Pancreas (tissue), 10 donors: ENCODE data around the gene CHD2. TPM values are rescaled to one million over a fixed set of nuclear protein-coding genes. Genes with fewer than 3 reads are reported as not detected.

Experiments
- ATAC-seq, 4 donors: fragments of 200-7000 bp; cut with Tn5 transposase; one replicate each; pipeline versions ENCODE4 v1.8.0 to v1.9.1; 2020; ENCODE audit warnings: mild to moderate bottlenecking in 4 of 4, moderate library complexity in 4 of 4
- DNase-seq, 6 donors: peaks; one replicate each; pipeline ENCODE4 v3.0.0-alpha.2; 2020
- FAIRE-seq: peaks from 2 replicates; lab custom pipeline; 2012; peaks lifted over from hg19 to GRCh38; lab: Jason Lieb, UNC
- H3K27ac ChIP-seq, 4 donors: fragments of 200-600 bp; sonication (generic); 1 replicate in 3 of 4; 2 replicates in 1 of 4; pipeline versions ENCODE4 v1.5.0 to v1.8.0; 2020
- H3K27me3 ChIP-seq, 4 donors: fragments of 200-600 bp; one replicate each; pipeline ENCODE4 v1.8.0; 2021
- H3K36me3 ChIP-seq, 3 donors: fragments of 200-600 bp; sonication (generic) in 1 of 3; one replicate each; pipeline versions ENCODE4 v1.5.0 to v1.8.0; 2020 to 2021
- H3K4me1 ChIP-seq, 3 donors: fragments of 200-600 bp; one replicate each; pipeline ENCODE4 v1.8.0; 2021
- H3K4me3 ChIP-seq, 4 donors: fragments of 200-600 bp; sonication (generic) in 2 of 4; one replicate each; pipeline versions ENCODE4 v1.5.0 to v1.8.0; 2020 to 2021
- H3K9me3 ChIP-seq, 4 donors: fragments of 200-600 bp; one replicate each; pipeline ENCODE4 v1.8.0; 2021
- WGBS, 2 donors: extraction: QIAGEN DNeasy Blood & Tissue Kit; methylation state at CpG; one replicate each; pipeline ENCODE4 v1.1.7; 2013; 5-methylcytosine and 5-hydroxymethylcytosine counted together
- intact Hi-C, 3 donors: fragments of 100-400 bp; cut with DNase I; formaldehyde crosslinking; loops; one replicate each; pipeline versions ENCODE4 v1.11.1 to v1.14.2; 2022
- polyA plus RNA-seq, 2 donors: library from polyadenylated mRNA; stranded (reverse); fragments of 200-250 nt; gene quantifications; one replicate each; pipeline ENCODE4 v1.2.3, GENCODE V29; 2013
- total RNA-seq, 6 donors: library from RNA; stranded (reverse); fragmentation: NEBNext Ultra II Directional in 4 of 6; extraction: Animal tissue kit (Norgen Biotek cat#: 25700) in 4 of 6; gene quantifications; one replicate each; pipeline versions ENCODE4 v1.2.1 to v1.2.4, GENCODE V29; 2021 to 2023
- TF ChIP-seq, protein P1 (sequence below), 4 donors: fragments of 200-600 bp; sonication (generic) in 3 of 4; IDR thresholded peaks; one replicate each; pipeline versions ENCODE4 v1.5.0 to v1.8.0; 2021; ENCODE audit warnings: antibody characterized with exemption in 4 of 4
- donor health status: healthy with polysubstance abuse.
- donor health status: DM: no; HTN: no; CAD: no; lungs with moderate emphysema.
- donor health status: DM: no; HTN: no; CAD: no.
- donor health status: control.
- donor health status: control.
- donor health status: Bipolar disorder and iron deficiency.
- donor health status: DM: yes; HTN: yes; CAD: no.
- donor health status: DM: no; HTN: no; CAD: no.
- donor health status: DM: no; HTN: no; CAD: no.
- donor health status: DM: yes; HTN: yes; CAD: no.

Gene CHD2
- total and polyA plus RNA-seq, 8 donors, result 27.7 to 86.3 (median 44.0) TPM

DNA sequence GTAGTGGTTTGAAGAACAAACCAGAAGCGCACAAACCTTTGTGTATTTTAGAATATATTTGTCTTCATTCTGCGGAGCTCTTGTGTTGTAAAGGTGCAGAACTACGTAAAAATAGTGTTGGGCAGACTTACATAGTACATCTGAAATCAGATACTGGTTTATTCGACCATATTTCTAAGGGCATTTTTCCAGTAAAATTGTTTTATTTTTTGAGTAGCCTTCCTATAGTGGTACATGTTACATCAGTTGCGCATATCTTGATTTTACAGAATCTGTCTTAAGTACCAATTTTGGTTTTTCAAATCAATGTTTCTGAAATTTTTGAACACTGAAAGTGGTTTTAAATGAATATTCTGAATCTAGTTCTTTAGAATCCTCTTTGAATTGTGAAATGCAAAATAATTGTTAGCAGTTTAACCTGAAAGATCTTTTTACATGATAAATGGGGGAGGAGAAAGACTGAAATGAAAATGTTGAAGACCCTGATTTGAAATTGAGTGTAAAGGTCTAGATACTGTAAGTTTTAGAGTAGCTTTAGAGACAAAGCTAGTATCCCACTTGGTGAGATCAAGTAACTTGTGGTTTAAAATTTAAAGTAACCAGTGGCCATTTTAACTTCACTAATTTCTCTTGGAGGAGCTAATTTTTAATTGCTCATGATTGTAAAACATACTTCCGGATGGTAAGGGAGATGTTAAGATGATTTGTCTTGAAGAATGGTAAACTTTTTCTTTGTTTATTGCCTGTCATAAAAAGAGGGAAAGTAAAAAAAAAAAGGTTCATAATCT lies 15.5 kb upstream of the CHD2 start:
- FAIRE-seq, result no peak
- TF ChIP-seq, protein P1, sequence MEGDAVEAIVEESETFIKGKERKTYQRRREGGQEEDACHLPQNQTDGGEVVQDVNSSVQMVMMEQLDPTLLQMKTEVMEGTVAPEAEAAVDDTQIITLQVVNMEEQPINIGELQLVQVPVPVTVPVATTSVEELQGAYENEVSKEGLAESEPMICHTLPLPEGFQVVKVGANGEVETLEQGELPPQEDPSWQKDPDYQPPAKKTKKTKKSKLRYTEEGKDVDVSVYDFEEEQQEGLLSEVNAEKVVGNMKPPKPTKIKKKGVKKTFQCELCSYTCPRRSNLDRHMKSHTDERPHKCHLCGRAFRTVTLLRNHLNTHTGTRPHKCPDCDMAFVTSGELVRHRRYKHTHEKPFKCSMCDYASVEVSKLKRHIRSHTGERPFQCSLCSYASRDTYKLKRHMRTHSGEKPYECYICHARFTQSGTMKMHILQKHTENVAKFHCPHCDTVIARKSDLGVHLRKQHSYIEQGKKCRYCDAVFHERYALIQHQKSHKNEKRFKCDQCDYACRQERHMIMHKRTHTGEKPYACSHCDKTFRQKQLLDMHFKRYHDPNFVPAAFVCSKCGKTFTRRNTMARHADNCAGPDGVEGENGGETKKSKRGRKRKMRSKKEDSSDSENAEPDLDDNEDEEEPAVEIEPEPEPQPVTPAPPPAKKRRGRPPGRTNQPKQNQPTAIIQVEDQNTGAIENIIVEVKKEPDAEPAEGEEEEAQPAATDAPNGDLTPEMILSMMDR (IDR thresholded peaks at IDR 0.05), result no peak

DNA sequence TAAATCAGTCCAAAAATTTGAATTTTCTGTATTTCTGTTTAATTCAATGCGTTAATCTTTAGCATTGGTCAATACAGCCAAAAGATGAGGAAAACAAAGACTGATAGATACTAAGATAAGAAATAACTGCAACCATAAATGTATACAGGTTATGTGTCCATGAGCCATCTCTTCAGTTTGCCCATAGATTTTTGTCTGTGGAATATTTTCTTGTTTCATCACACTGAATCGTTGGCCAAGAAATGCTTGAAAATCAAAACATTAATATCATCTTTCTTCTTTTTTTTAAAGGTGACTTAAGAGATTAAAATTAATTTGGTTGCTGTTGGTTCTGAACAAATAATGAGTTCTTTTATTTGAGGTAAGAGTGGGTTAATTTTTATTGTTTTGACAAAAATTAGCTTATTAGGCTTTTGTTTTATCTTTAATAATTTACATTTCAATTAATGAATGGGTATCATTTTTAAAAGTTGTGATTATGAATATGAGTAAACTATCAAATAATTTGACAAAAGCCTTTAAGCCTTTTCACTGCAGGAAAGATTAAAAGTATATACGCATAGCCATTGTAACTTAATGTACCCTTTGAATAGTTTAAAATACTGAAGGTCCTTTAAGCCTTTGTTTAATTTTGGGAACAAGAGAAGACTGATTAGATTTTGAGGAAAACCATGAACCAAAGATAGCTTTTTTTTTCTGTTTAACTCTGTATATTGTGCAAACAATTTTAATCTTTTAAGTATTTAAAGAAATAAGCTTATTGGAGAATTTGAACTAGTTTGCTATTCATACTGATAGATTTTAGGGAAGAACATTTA lies 14.7 kb upstream of the CHD2 start:
- no peaks in the 10 kb centered on the region for H3K27me3 ChIP-seq
- DNase-seq (no peak), ATAC-seq (no peak), FAIRE-seq (peak; percentile 68)
- no peaks in the 10 kb centered on the region for H3K9me3 ChIP-seq
- H3K4me1 ChIP-seq, result peaks cover 25 to 35% (median 33%) of the 10 kb centered on the region in 3 donors
- peaks cover 0 to 6% (median 6%) of the 10 kb centered on the region in 3 donors for H3K36me3 ChIP-seq
- intact Hi-C loops, result no loop called here
- 1 to 2% methylated on average over 3 of the region's 3 CpGs for WGBS, 2 donors
- H3K4me3 ChIP-seq, result peak overlapping the region; percentile 55 to 98 (median 85)
- peak overlapping the region in 3 of 4 donors; percentile 44 to 100 (median 100) for H3K27ac ChIP-seq
- TF ChIP-seq, protein P1 (IDR thresholded peaks at IDR 0.05), result no peak

More for the DNA sequence above, 15.5 kb upstream of the CHD2 start:
- H3K27ac ChIP-seq, result peak overlapping the region; percentile 94 to 100 (median 99)
- intact Hi-C loops, result no loop called here
- no peaks in the 10 kb centered on the region for H3K27me3 ChIP-seq
- 1% methylated on average over 6 of the region's 6 CpGs for WGBS, 2 donors
- H3K4me1 ChIP-seq, result peaks cover 33 to 35% (median 35%) of the 10 kb centered on the region in 3 donors
- H3K9me3 ChIP-seq, result no peaks in the 10 kb centered on the region
- H3K36me3 ChIP-seq, result peaks cover 0 to 6% (median 3%) of the 10 kb centered on the region in 3 donors
- peak overlapping the region; percentile 55 to 98 (median 85) for H3K4me3 ChIP-seq
- no peak for DNase-seq
- no peak for ATAC-seq

DNA sequence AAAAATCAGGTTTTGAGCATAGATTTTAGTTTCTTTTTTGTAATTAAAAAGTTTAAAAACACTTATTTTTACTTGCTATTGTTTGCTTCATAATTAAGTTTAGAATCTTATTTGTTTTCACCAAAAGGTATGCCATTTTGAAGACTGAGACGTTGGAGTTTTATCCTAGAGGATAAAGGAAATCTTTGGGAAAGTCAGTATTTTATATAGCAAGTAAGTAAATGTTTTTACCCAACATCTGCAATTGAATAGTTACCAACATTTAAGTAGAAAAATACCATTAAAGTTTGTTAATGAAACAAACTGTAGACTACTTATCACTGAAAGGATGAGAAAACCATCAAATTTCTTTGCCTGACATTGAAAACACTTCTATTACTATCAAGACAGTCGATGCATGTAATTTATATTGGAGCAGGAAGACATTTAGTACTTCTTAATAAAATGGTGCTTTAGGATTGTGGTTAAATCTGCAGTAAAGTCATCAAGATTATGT lies 14.0 kb upstream of the CHD2 start:
- ATAC-seq (no peak), DNase-seq (no peak), FAIRE-seq (peak; percentile 61)
- Histone ChIP-seq H3K27ac (peak overlapping the region in 3 of 4 donors; percentile 44 to 100 (median 100)), H3K4me3 (peak overlapping the region in 3 of 4 donors; percentile 83 to 98 (median 87)), H3K27me3 (no peaks in the 10 kb centered on the region), H3K4me1 (peaks cover 18 to 33% (median 29%) of the 10 kb centered on the region in 3 donors), H3K9me3 (no peaks in the 10 kb centered on the region), H3K36me3 (peaks cover 0 to 11% (median 6%) of the 10 kb centered on the region in 3 donors)
- WGBS, 2 donors, result 1 to 4% methylated on average over 2 of the region's 2 CpGs
- TF ChIP-seq, protein P1 (IDR thresholded peaks at IDR 0.05), result no peak
- intact Hi-C loops, result no loop called here

DNA sequence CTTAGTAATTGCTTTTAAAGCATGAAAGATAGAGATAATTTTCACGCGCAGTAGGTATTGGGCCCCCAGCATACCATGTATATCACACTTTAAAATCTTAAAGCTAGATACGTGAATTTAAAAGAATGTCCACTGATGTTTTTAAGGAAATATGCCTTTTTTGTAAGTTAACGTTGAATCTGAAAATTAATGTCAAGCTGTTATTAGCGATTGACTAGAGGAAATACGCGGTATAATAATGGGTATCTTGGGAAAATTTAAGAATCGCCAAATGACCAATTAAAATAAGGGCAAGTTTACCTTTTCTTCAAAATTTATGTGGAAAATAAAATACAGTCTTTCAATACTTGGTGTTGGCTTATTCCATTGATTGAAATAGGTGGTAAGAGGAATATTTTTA lies 13.3 kb upstream of the CHD2 start:
- WGBS, 2 donors, result 12 to 13% methylated on average over 8 of the region's 8 CpGs
- ATAC-seq (no peak), FAIRE-seq (no peak), DNase-seq (no peak)
- Histone ChIP-seq H3K27me3 (no peaks in the 10 kb centered on the region), H3K27ac (peak overlapping the region in 2 of 4 donors; percentile 100), H3K36me3 (peaks cover 0 to 13% (median 6%) of the 10 kb centered on the region in 3 donors), H3K4me3 (peak overlapping the region in 2 of 4 donors; percentile 5 to 83), H3K9me3 (no peaks in the 10 kb centered on the region), H3K4me1 (peaks cover 23 to 41% (median 36%) of the 10 kb centered on the region in 3 donors)
- intact Hi-C loops, result no loop called here
- TF ChIP-seq, protein P1 (IDR thresholded peaks at IDR 0.05), result no peak
